HG03108 (cell line): ENCODE measurements around the gene MAN1C1.

ENCODE experiments used
- ATAC-seq: cut with Tn5 transposase; IDR thresholded peaks from one replicate; pipeline ENCODE4 v1.9.1; 2021; ENCODE audit warnings: moderate library complexity; ENCODE audit not compliant: unreplicated experiment

The MAN1C1 gene

DNA sequence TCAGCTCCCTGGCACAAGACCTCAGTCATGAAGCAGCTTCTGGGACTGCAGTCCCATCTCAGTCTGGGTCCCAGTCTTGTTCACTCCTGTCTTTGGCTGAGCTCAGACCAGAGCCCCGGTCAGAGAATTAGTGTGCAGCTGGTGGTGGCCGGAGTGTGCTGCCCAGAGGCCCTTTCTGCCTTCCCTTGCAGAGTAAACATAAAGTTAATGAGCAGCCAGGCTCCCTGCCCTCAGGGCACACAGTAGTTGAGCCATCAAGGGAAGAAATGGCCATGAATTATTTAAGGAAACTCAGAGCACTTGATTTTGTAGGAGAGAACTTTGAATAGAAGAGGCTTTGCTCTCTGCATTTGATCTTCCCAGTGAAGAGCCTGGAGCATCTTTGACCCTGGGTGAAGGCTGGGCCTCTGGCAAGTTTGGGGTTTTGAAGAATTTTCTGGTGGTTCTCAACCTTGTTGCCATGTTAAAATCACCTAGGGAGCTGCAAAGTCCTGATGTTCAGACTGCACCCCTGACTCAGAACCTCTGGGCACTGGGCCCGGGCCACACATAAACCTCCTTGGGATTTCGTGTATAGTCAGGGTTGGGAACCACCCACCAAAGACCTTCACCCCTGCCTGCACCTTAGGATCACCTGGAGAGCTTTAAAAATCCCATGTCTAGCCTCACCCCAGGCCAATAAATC is 157.0 kb downstream of the MAN1C1 start:
- ATAC-seq, result no peak

DNA sequence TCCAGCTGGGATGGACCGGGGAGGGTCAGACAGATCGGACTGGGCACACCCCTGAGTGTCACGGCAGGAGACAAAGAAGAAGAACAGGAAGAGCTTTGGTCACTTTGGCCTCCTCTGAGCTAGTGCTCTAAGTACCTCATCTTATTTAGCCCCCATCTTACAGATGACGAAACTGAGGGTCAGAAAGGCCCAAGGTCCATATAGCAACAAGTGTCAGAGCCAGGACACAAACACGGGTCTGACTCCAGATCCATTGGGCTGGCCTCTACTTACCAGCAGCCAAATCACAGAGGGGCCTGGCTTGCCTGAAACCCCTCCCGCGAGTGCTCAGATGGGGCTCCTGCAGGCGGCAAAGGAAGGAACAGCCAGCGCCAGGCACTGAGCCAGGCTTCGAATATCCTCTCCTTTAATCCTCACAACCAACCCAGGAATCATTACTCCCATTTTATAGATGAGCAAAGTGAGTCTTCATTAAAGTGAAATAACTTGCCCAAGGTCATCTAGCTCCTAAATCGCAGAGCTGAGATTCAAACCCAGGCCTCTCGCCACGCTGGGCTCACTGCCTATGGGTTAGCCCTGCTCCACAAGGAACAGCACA is 157.7 kb downstream of the MAN1C1 start:
- no peak for ATAC-seq

DNA sequence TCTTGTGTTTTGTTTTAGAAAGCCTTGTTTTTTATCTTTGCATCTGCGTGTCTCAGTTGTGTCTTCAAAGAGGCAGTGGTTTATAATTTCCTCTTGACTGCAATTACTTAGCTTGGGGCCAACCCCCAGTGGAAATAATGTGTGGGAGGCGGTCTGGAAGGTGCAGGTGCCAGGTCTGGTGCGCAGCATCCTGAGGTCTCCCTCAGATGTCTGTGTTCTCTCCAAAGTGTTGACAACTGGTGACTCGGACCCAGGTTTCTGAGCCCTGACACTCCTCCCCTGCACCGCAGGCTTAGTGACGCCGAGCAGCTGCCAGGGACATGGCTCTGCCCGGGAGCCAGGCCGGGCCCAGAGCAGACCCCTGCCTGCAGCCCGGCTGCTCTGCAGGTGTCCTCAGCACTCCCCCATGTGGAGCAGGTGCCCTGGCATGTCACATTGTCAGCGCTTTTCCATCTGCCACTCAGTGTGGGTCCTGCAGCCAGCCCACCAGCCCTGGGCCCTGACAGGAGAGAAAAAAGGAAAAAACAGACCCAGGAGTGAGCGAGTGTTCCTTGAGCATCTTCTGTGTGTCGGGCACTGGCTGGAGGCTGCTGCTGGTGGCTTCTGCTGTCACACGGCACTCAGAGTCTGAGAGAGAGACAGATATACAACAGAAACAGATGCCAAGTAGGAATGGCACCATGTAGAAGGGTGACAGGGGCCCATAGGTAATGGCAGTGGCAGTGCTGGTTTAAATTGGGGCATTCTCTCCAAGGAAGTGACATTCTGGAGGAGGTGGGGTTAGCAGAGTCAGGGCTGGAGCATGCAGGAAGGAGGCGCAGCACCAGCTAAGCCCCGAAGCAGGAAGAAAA is 158.6 kb downstream of the MAN1C1 start:
- ATAC-seq, result peak; percentile 44

DNA sequence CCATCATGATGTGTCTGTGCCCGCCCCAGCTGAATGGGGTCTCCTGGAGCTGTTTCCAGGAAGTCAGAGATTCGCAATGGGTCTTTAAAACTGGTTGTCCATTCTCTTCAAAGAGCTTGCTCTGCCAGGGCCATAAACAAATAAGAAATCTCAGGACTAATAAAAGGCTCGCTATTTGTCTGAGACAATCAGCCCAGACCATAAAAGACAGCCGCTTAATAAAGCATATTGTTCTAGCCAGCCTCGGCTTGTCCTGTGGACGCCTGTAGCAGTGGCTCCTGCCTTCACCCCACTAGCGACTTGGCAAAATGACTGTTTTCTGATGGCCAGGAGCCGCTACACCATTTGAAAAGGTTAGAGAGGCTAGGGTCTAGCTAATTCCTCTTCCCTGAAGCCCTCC is 162.8 kb downstream of the MAN1C1 start:
- ATAC-seq, result no peak

DNA sequence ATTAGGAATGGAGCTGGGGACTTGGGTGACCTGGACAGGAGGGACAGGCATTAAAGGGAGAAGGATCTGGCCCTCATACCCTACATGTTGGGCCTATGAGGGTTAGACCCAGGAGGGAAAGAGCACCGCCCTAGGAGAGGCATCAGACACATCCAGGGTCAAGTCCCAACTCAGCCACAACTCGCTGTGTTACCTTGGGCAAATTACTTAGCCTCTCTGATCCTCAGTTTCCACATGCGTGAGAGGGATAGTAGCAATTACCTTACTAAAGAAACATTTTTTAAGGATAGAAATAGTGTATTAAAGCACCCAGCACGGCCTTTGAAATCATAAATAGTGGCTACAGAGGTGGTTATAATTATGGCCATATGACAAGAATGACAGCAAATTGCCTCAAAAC is 163.3 kb downstream of the MAN1C1 start:
- ATAC-seq, result no peak

DNA sequence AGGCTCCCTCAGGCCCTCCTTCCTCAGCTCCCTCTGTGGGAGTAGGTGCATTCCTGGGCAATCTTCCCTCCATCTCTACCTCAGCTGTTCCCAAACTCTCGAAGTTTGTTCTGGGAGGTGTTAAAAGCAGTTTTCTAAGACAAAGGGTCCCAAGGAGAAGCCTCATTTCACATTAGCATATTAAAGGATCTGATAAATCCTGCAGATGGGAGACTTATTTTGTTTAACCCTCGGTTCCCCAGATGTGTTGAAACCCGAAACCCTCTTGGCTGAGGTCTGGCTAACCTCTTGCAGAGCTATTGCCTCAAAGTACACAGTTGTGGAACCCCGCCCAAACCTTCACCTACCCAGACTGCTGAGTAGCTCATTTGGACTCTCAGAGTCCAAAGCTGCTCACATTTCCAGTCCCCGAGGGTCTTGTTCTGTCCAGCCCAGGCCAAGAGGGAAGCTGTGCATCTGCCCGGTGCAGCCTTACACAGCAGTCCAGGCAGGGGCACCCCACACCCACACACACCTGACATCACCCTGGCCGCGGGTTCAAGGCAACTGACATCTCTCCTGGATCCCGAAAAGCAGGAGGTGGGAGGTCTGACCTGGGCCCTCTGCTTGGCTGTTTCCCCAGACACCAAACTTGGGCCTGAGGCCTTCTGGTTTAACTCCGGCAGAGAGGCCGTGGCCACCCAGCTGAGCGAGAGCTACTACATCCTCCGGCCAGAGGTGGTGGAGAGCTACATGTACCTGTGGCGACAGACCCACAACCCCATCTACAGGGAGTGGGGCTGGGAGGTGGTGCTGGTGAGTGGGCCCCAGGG is 163.9 kb downstream of the MAN1C1 start:
- no peak for ATAC-seq

DNA sequence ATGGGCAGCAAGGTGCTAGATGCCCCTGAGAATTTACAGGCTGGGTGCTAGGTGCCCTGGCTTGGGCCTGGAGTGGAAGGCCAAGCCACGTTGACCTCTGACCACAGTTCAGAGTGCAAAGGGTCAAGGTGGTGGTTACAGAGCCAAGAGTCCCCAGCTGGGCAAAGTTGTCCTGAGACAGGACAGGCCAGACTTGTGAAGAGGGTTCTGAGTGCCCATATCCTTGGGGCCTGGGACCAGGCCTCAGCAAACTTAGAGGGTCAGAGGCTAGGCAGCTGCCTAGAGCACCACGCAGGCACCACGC is 164.5 kb downstream of the MAN1C1 start:
- no peak for ATAC-seq

DNA sequence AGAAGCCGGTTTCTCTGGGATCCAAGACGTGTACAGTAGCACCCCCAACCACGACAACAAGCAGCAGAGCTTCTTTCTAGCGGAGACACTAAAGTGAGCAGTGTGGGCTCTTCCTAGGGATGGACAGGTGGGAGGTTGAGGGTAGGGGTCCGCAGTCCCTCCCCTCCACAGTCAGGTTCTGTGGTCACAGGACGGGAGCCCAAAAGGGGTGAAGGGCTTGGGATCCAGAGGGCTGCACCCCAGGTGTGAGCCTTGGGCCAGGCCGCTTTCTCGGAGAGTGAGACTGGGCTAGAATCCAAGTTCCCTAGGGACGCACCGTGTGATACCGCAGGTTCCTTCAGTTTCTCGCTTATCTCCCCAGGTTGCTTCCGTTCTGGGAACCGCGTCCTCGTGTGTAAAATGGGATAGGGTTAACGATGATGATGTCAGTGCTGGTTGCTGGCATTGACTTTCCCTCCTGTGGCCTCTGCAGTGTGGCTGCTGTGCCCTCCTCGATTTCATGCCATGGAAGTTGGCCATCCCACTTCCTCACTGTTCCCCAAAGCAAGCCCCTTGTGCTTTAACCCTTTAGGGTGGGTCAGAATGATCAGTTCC is 166.1 kb downstream of the MAN1C1 start:
- no peak for ATAC-seq

DNA sequence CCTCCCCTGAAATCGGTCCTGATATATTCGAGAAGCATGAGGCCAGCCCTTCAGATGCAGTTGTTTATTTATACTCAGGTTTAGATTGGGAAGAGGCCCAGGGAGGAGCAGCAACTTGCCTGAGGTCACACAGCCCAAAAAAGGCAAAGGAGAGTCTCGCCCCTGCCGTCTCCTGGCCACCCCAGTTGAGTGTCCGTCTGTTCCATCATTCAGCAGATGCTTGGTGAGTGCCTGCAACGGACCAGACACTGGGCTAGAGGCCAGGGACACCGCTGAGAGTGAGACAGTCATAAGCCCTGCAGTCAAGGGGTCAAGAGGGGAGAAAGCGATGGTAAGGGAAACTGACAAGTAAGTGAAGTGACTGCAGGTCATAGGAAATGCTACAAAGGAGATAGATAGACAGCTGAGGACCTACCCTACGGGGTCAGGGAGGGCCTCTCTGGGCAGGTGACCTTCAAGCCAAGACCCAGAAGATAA is 168.0 kb downstream of the MAN1C1 start:
- no peak for ATAC-seq

DNA sequence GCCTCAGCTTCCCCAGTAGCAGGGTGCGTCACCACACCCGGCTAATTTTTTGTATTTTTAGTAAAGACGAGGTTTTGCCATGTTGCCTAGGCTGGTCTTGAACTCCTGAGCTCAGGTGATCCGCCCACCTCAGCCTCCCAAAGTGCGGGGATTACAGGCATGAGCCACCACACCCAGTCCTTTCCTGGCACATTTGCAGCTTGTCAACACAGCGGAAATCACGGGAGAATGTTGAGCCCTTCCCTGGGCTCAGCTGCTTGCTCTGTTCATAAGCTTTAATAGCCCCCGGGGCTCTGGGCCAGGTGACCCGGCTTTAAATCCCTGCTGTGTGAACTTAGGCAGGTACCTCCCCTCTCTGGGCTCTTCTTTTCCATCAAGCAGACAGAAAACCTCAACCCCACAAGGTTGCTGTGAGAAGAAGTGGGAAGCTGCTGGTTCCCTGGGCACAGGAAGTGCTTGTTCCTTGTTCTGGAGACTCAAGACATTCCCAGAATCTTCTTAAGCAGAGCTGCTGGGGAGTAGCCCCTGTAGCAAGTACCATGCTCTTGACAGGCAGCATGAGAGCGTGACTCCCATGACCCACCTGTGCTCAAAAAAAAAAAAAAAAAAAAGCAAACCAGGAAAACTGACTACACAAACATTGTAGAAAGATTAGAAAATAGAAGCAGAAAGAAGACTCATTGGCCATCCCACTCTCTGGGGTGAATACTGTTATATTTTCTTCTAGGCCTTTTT is 168.9 kb downstream of the MAN1C1 start:
- no peak for ATAC-seq

DNA sequence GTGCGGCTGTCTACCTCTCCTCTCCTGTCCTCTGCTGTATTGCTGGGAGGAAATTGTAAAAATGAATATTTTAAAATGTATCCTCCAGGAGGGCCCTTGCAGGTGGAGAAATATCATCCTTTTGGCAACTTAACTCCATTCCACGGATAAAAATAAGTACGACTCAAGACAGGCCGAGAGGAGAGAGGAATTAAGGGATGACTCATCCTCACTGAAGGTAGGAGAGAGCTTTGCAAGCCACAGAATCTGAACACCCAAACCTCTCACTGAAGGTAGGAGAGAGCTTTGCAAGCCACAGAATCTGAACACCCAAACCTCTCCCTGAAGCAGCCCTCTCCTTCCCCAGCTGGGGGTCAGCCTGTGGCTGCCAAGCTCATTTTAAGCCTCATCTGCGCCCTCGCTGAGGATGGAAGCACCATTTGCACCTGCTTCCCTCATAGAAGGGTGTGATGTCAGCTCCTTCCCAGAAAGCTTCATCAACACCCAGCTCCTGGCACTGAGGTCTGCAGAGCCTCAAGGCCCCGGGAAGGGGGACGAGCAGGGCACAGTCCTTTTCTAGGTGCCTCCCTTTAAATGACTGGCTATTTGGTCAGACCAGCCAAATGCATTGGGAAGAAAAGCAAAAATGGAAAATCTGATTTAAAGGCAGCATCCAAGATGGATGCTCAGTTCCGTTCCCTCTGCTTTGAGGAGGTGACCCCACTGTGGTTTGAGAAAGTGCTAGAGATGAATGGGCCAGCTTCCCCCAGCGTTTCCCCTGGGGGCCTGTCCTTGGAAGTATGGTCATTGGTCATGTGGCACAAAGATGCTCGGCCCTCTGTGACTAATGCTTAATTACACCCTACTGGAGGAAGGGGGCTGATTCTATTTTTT is 170.5 kb downstream of the MAN1C1 start:
- ATAC-seq, result no peak

DNA sequence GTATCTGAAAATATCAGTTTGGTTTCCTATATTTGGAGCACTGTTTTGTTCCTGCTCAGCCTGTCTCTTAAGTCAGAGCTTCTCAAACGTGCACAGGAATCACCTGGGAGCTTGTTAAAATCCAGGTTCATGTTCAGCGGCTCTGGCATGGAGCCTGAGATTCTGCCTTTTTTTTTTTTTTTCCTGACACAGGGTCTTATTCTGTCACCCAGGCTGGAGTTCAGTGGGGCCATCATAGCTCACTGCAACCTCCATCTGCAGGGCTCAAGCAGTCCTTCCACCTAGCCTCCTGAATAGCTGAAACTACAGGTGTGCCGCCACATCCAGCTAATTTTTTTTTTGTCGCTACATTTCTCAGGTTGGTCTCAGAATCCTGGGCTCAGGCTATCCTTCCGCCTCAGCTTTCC is 171.2 kb downstream of the MAN1C1 start:
- no peak for ATAC-seq

DNA sequence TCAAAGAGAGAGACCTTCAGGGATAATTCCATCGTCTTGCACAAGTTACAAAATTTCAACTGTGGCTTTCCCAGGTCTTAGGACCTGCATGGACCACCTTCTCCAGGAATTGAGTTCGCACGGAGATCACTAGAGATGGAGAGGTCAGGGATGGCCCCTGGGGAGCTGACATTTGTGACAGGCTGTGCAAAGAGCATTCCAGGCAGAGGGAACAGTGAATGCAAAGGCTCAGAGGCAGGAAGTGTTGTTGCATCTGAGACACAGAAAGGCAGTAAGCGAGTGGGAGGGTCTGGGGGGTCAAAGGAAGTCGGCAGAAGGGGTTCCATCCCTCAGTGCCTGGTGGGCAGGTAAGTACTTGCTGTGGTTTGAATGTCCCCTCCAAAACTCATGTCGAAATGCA is 173.9 kb downstream of the MAN1C1 start:
- ATAC-seq, result no peak

DNA sequence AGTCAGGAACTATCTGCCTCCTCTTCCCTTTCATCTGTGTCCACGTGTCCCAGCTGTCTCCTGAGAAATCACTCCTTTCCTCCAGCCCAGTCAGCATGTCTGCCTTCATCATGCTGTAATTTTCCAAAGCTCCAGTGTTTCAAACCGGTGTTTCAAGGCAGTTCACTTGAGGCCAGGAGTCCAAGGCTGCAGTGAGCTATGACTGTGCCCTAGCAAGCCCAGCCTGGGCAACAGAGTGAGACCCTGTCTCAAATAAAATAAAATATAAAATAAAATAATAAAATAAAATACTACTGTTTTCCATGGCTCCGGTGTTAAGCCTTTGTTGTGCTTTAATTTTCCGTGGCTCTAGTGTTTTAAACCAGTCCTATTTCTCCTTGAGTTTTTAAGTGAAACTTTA is 175.5 kb downstream of the MAN1C1 start:
- no peak for ATAC-seq

DNA sequence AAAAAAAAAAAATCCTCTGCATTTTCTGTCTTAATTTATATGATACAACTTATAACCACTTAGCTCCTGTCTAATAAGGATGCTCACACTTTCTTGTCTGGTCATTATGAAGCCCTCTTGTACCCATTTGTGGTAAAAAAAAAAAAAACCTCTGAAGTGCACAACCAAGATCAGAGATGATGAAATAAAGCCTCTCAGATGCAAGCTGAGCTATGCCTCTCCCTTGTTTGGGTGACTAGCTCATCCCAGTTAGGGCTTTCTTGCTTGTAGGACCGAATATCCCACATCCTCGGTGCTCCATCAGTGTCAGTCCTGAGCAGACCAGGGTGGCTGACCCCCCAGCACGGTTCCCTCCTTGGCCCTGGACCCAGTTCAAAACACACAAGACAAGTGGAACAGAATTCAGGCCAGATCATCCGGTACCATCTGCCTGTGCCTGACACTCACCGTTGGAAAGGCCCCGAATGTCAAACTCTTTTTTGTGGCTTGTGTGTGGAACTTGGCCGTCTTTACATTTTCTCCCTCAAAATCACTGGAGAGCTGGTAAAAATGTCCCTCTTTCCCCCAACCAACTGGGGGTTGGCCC is 177.1 kb downstream of the MAN1C1 start:
- no peak for ATAC-seq

DNA sequence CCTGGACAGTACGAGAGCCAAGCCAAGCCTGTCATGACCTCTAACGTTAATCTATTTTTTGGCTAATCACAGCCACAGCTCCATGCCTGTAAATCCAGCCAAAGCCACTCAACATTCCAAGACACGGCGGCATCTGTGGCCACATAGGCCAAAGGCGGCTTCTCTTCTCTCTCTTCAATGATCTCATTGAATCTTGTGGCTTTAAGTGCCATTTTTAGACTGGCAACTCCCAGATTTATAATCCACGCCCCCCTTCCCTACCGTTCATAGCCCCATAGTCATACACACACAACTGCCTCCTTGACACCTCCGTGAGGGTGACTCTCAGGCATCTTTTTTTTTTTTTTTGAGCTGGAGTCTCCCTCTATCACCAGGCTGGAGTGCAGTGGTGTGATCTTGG is 177.7 kb downstream of the MAN1C1 start:
- ATAC-seq, result no peak

DNA sequence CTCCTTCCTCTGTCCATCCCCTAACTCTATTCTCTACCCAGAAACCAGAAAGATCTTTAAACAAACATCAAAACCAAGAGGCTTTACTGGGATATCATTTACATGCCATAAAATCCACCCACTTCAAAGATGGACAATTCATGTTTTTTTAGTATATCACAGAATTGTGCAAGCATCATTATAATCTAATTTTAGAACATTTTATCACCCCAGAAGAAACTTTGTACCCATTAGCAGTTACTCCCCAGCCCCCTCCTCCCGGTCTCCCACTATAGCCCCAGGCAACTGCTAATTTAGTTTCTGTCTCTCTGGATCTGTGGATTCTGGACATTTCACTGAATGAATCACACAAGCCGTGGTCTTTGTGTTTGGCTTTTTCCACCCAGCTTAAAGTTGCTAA is 178.6 kb downstream of the MAN1C1 start:
- ATAC-seq, result no peak

DNA sequence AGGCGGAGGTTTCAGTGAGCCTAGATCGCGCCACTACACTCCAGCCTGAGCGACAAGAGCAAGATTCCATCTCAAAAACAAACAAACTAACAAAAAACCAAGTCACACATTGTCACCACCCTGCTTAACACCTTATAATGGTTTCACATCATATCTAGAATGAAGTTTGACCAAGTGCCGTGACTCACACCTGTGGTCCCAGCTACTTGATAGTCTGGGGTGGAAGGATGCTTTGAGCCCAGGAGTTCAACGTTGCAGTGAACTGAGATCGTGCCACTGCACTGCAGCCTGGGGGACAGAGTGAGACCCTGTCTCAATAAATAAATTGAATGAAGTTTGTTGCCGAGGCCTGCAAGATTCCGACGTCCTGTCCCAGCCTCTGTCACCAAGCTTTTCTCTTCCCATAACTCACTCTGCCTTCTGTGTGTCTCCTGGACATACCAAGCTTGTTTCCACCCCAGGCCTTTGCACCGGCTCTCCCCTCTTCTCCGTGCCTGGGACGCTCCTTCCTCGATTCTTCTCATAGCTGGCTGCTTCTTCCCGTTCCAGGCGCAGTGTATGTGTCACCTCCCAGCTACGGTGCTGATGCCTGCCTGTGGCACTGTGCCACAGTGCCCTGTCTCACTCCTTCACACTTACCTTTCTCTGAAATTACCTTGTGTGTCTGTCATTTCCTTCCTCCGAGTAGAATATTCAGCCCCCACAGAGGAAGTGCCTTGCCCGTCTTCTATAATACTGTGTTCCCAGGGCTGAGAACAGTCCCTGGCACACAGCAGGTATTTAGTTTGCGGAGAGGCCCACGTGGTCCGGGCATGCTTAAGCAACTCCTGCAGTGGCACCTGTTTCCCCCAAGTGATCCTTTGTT is 179.6 kb downstream of the MAN1C1 start:
- ATAC-seq, result no peak
